NOMO-1 (cell line): ENCODE measurements around the gene KANK4.

Experiments used
- DNase-seq, 2 experiments: peaks; one replicate each; lab custom pipeline; 2025; ENCODE audit not compliant: unreplicated experiment in 2 of 2; lab: John Stamatoyannopoulos, UW

KANK4 gene

DNA sequence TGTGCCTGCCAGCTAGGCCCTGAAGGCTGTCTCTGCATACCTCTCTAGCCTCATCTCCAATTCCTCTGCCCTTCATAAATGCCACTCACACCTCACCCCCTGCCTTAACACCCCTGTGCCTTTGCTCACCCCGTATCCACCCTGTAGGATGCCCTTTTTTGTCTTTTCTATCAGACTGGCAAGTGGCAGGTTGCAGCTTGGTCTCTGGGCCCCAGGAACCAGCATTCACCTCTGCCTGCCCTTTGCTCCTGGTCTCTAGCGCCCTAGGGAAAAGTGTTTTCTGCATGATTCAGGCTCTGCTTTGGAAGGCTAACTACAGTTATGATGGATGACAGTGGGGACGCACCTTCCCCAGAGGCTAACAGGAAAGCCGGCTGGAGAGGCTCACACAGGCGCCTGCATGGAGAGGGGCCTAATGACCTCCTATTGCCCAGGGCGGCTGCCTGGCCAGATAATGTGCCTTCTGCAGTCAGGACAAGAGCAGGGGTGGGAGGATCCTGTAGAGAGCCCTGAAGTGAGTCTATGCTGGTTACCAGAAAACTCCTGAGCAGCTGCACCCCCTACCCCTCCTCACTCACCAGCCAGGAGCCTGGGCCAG is 11.2 kb downstream of the KANK4 start:
- DNase-seq, result no peak

GRCh38 chr1:62307446-62307845 is 11.8 kb downstream of the KANK4 start:
- no peak for DNase-seq

GRCh38 chr1:62306065-62306464 is 13.2 kb downstream of the KANK4 start:
- no peak for DNase-seq

DNA sequence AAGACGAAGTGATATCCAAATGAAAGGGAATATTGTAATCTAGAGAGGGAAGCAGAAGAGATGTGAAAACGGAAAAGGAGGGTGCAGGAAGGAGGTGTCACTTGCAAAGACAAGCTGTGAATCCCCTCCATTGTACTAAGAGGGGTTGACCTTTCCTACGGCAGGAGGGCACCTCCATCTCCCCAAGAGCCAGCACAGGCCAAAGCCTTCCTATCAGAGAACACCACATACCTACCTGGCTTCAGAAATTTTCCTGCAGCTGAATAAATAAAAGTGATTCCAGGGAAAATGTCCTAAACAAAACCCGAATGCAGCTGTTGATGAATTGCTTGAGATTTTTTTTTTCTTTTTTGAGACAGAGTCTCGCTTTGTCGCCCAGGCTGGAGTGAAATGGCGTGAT is 14.3 kb downstream of the KANK4 start:
- DNase-seq, result no peak

DNA sequence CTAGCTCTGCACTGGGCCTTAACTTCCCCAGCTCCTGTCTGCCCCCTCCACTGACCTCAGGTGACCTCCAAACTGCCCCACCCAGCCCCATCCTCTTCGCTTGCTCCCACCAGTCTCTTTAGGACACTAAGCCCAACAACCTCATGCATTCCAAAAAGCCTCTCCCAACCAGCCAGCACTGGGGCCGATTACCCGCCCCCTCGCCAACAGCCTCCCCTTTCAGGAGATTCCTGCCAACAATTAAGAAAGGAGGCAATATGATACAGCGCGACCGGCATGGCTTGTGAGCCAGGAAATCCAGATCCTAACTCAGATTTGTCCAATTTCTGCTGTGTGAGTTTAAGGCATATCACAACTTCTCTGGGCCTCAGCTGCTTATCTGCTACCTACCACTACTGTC is 14.7 kb downstream of the KANK4 start:
- no peak for DNase-seq

DNA sequence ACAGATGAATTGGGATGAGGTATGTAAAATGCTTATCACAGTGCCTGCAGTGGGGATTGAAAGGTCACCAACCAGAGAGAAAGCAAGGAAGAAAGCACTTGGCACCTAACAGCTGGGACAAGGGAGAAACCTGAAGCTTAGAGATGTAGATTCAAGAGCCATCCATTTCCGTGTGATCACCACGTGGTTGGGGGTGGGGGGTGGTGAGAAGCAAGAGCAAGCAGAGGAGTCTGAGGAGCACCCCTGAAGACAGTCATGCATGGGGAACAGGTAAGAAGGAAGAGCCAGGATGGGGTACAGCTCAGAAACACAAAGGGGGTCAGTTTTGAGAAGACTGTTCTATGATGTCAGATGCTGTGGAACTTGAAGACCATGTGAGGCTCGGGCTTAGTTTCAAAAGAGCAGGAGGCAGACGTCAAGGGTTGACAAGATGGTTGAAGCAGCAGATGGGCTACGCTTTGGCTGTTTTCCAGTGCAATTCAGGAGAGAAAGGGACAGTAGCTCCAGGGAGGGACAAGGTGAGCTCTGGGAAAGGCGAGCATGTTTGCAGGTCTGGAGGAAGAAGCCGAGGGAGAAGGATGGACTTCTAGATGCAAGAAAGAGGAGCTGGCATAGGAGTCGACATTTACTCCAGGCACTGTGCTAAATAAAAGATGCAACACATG is 17.4 kb downstream of the KANK4 start:
- no peak for DNase-seq

GRCh38 chr1:62299426-62300200 is 19.6 kb downstream of the KANK4 start:
- no peak for DNase-seq

DNA sequence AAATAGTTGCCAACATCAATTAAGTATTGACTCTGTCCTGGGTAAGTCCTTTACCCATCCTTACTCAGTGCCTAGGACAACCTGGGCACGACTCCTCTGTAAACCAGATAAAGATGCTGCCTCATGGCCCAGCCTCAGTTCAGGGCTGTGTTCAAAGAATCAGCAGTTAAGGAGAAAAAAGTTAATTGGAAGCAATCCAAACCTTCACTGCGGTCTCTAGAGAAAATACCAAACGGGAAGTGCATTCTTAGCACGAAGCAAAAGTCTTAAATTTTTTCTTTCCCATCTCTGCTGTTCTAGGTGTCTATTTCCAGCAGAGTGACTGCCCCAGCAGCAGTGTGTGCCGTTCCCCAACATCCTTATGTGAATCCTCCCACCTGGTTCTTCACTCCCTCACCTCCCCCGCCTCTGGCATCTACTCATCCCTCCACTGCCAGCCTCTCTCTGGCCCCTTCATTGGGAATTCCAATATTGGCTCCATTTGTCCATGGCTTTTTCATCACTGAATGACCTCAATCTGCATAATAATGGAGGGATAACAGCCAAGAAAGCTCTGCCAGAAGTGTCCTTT is 23.2 kb downstream of the KANK4 start:
- peak; percentile 64 to 86 for DNase-seq

DNA sequence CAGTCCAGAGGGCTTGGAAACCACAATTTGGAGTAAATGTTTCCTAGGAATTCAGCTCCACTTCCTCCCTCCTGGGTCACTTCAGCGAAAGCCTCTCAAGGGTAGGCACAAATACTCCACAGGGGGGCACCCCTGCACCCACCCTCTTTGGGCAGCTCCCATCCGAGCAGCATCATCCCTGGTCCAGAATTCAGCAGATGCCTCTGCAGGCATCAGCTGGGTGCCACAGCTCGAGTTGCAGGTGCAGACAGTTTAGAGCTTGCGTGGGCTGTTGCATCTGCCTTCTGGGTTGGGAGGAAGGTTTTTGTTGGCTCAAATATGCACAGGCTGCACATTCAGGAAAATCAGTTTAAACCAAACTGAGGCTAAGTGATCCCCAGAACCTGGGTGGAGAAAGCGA is 25.0 kb downstream of the KANK4 start:
- DNase-seq, result no peak

GRCh38 chr1:62288662-62289061 is 30.6 kb downstream of the KANK4 start:
- peak; percentile 33 to 49 for DNase-seq

DNA sequence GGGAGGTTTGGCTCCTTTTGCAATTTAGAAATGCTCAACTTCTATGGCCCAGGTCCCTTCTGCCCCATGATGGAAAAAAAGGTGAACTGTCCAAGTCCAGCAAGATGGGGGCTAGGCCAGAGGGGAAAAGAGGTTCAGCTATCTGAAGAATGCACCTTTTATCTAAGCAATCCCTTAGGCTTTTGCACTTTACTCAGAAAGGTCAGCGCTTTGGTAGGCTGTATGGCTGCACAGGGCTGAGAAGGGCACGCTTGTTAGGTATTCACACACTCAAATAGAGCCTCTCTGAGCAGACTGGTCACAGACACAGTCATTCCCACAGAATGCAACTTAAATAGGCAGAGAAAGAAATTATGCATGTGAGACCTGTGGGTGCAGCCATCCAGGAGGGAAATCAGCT is 31.0 kb downstream of the KANK4 start:
- DNase-seq, result no peak

GRCh38 chr1:62286786-62287224 is 32.4 kb downstream of the KANK4 start:
- peak in 1 of 2 experiments; percentile 34 for DNase-seq

DNA sequence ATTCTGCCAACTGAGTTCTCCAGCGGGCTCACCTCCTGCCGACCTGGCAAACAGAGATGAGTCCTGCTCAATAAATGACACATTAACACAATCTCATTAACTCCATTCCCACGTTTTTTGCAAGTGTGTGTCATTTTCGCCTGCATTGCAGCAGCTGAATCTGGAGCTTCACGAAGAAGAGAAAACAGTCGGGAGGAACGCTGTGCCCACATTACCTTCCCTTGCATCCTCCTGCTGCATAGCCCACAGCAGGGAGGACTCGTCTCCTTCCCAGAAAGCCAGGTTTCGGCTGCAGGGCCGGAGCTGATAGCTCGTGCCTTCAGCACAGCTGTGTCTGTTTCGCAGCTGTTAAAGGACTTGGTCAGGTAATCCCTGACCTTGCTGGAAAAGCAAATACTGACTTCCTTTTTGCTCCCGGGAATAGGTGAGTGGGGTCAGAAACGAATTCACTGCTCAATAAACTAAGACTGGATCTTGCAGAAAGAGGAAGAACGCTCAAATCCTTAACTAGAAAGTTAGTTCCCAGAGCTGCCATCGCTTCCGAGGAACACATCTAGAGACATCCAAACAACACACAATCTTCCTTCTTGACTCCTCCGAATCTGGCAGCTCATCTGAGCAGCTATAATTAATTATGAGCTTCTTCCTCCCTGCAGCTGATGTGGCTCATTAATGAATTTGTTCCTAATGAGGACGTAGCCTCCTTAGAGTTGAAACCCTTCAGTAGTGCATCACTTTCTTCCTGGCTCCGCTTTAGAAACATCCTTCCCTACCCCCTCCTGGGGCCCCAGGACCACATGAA is 33.0 kb downstream of the KANK4 start:
- peak in 1 of 2 experiments; percentile 49 for DNase-seq

DNA sequence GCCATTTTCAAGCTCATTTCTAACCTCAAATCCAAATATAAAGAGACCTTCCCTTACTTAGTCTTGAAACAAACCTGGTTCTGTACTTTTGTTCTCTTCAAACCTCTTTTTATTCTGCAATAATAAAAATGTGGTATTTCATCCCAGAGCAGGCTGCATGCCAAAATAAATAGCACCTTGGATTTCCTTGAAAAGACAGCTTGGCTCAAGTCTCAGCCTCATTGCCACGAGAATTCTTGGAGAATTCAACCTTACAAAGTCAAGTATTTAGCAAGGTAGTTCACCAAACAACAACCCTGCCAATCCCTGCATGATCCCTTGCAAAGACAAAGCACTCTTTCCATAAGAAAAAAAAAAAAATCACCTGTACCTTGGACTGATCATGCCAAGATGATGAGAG is 33.8 kb downstream of the KANK4 start:
- DNase-seq, result no peak

DNA sequence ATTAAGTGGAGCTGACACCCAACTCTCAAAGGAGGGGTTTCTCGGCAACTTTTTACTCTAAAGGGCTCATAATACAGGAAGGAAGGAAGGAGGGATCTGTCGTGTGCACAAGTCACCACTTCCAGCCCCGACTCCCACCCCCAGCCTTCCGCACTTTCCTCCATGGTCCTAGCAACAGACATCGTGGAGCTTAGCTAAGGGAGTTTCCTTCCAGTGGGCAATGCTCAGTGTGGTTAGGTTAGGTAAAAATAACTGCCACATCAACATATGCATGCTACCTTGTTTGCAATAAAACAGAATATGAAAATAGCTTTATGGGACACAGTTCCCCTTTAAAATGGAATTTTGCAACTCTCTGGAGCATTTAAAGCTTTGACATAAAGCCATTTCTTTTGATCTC is 35.2 kb downstream of the KANK4 start:
- peak; percentile 26 to 42 for DNase-seq

DNA sequence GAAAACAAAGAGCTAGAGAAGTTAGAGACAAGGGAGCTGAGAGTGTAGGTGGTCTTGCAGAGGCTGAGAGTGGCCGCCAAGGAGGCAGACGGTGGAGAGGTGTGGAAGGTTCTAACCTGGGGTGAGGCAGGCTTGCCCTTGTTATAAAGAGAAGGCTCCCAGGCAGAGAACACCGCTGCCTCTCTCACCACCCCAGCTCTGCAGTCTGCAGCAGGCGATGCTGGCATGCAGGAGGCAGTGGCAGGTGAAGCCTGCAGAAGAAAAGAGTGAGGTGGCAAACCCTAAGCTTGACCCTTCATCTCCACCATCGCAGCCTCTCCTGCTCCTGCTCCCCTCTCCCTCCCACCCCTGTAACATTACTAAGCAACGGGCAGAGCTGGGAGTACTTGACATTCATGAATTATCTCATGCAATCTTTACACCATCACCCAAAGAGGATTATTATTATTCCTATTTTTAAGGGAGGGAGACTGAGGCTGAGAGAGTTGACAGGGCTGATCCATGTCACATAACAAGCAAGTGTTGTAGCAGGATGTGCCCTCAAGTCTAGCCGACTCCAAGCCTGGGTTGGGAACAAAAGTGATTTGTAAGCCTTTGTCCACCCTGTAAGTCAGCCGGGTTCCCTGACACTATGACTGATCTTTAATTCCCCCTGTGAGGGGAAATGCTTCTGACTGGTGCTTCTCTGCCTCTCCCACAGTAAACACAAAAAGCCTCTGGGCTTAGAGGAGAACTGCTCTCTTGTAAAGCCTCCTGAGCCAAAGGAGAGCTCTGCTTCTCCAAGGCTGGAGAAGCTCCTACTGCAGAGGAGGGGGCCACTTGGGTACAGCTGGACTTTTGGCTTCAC is 36.1 kb downstream of the KANK4 start:
- peak in 1 of 2 experiments; percentile 12 for DNase-seq

- peak in 1 of 2 experiments; percentile 19 for DNase-seq
Measured at GRCh38 chr1:62281922-62282555, 37.2 kb downstream of the KANK4 start.

GRCh38 chr1:62280960-62281465 is 38.2 kb downstream of the KANK4 start:
- no peak for DNase-seq

- DNase-seq, result no peak
Measured at GRCh38 chr1:62280150-62280549, 39.1 kb downstream of the KANK4 start.
